ES-I3 (cell line): ENCODE data around the gene GADL1.

Experiments used
- H3K36me3 ChIP-seq: 2 replicates; pipeline ENCODE4 v1.6.1; 2013; ENCODE audit warnings: mild to moderate bottlenecking, low read length, control low read depth, moderate library complexity; ENCODE audit not compliant: insufficient read depth
- H3K4me1 ChIP-seq: 2 replicates; pipeline ENCODE4 v1.6.1; 2013; ENCODE audit warnings: mild to moderate bottlenecking, control low read depth, low read length; ENCODE audit not compliant: insufficient read depth
- H3K9ac ChIP-seq: 2 replicates; pipeline ENCODE4 v1.6.1; 2013; ENCODE audit warnings: low read depth, mild to moderate bottlenecking, low read length, moderate library complexity
- H3K9me3 ChIP-seq: 2 replicates; pipeline ENCODE4 v1.6.1; 2013; ENCODE audit warnings: mild to moderate bottlenecking, low read length, moderate library complexity; ENCODE audit not compliant: control insufficient read depth, insufficient read depth

Gene GADL1

DNA sequence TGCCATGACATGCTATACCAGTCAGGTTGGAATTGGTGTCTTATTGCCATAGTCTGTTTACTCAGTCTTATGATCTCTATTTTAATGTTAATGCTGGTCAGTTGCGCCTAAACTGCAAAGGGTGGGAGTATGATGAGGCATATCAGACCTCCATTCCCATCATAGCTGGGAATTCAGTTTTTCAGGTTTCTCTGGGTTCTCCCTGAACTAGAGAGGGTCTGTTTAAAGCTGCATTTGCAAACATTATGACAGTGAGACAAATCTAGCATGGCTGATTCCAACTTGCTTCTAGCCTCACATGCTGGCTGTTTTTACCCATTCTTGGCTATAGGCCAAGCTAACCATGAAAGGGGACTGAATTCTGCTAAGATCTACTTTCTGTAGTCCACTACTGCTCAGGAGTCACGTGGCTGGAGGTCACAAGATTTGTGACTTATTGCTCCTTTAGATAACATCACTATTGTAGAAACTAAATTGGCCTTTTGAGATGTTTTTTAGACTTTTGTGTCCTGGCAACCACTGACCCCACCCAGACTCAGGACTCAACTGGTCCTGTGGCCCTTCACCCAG lies 191.5 kb downstream of the GADL1 start:
- H3K9me3 ChIP-seq = peaks cover 30% of the 10 kb centered on the region
- no peaks in the 10 kb centered on the region for H3K4me1 ChIP-seq
- H3K36me3 ChIP-seq = no peaks in the 10 kb centered on the region; the same call in none of the 2 replicates
- no peak overlapping the region for H3K9ac ChIP-seq

DNA sequence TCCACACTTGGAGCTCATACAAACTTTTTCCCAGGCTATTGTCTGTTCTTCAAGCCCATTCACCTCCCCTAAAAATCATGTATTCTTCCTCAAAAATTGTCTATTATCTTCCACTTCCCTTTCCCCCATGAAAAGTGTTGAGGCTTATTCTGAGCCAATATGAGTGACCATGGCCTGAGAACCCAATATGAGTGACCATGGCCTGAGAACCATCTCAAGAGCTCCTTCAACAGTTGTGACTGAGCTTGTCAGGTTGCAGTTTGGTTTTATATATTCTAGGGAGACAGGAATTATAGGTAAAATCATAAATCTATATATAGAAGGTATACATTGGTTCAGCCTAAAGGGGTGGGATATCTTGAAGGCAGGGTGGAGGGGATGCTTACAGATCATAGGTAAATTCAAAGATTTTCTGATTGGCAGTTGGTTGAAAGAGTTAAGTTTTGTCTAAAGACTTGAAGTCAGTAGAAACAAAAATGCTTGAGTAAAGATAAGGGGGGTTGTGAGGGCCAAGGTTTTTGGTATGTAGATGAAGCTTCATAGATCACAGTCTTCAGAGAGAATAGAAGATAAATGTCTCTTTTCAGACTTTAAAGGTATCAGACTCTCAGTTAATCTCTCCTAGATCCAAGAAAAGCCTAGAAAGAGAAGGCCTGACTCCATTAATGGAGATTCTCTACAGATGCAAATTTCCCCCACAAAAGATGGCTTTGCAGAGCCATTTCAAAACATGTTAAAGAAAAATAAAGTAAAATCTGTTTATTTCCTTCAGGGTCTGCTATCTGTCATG lies 192.2 kb downstream of the GADL1 start:
- H3K9me3 ChIP-seq = peaks cover 30% of the 10 kb centered on the region
- H3K9ac ChIP-seq = no peak overlapping the region
- H3K36me3 ChIP-seq = no peaks in the 10 kb centered on the region; the same call in none of the 2 replicates
- no peaks in the 10 kb centered on the region for H3K4me1 ChIP-seq

DNA sequence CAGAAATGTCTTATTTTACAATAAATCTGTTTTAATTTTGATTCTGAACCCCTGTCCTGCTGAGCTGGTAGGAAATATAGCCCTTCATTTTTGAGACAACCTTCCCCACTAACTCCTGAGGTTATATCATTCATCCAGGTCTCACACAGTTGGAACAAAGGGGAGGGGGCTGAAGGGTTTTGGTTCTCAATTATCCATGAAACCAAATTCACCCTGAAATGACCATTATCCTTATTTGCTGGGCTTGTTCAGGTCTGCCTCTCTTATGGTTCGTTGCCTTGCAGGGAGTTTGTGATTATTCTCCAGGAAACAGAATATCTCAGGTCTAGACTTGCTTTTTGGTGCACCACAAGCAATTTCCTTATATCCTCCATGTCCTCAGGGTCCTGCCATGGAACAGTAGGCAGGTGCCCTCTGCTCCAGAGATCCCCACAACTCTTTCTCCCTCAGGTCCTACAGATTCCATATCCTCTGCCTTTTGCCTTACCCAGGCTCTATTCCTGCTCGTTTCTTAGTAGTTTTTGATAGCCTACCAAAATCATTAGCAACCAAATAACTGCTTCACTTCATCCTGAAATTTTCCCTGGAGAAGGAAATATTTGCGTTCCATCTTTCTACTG lies 193.6 kb downstream of the GADL1 start:
- Histone ChIP-seq H3K9ac (no peak overlapping the region), H3K9me3 (peaks cover 26% of the 10 kb centered on the region), H3K36me3 (no peaks in the 10 kb centered on the region; the same call in 1 of the 2 replicates), H3K4me1 (peaks cover 7% of the 10 kb centered on the region; the same call in 1 of the 2 replicates)

DNA sequence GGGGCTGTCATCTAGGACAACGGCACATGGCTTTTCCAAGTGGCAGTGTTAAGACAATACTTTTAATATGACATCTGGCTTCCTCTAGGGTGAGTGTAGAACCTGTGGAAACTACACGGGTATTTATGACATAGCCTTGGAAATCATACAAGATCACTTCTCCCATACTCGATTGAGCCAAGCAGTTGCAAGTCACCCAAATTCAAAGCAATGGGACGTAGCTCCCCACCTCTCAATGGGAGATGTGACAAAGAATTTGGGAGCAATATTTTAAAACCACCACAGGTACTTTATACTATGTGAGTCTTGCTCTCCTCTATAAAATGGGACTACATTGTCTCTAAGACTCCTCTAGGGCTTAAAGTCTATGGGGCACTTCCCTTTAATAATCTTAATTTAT lies 194.5 kb downstream of the GADL1 start:
- Histone ChIP-seq H3K9me3 (peaks cover 25% of the 10 kb centered on the region), H3K4me1 (peaks cover 15% of the 10 kb centered on the region), H3K36me3 (no peaks in the 10 kb centered on the region; the same call in 1 of the 2 replicates), H3K9ac (no peak overlapping the region)

DNA sequence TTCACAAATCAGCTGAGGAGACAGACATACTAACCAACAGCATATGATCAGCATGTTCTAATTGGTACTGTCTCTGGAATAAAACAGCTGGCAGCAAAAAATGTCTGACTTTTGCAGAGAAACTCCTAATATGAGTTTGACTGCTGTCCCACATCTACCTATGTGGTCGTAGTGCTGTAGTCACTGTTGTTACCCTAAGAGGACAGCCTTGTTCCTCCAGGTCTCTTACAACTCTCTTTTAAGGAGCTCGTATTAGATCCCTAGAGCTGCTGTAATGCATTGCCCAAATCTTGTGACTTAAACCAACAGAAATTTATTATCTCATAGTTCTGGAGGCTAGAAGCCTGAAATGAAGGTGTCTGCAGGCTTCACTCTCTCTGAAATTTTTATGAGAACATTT lies 195.9 kb downstream of the GADL1 start:
- H3K9me3 ChIP-seq = peaks cover 23% of the 10 kb centered on the region
- no peak overlapping the region for H3K9ac ChIP-seq
- H3K4me1 ChIP-seq = peaks cover 18% of the 10 kb centered on the region
- no peaks in the 10 kb centered on the region; the same call in 1 of the 2 replicates for H3K36me3 ChIP-seq

DNA sequence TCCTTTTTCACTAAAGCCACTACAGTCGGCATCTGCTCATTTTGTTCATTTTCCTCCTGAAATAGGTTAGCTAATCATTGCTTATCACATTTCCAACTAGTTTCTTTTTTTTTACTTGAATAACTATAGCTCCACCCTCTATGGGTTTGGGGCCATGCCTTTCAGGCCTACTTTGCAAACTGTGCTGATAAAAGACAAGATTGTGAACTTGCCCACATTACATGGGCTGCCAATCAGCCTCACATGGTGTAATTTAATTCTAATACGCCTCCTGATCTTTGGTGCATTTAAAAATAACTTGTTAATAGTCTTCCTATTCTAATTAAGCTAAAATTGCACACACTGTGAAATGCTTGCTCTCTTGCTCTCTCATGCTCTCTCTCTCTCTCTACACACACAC lies 197.6 kb downstream of the GADL1 start:
- peaks cover 26% of the 10 kb centered on the region for H3K4me1 ChIP-seq
- peaks cover 10% of the 10 kb centered on the region for H3K9me3 ChIP-seq
- H3K9ac ChIP-seq = no peak overlapping the region
- peaks cover 4% of the 10 kb centered on the region for H3K36me3 ChIP-seq

DNA sequence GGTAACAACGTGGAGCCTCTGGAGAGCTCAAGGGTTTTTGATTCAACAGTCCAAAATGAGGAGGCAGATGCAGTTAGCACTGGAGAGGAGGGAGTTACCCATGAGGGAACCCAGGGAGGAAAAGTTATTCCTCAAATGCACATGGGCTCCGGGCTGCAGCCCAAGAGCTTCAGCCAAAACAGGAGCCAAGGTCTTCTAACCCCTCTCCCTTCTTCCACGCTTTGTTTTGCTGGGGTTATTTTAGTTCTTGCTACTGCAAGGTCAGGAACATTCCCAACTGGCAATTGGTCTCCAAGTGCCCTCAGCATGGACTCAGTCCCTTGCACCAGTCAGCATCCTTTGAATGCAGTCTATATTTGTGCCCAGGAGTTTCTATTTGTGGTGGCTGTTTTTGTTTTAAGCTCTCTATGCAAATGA lies 198.1 kb downstream of the GADL1 start:
- Histone ChIP-seq H3K36me3 (peaks cover 4% of the 10 kb centered on the region), H3K9me3 (peaks cover 7% of the 10 kb centered on the region), H3K9ac (no peak overlapping the region), H3K4me1 (peaks cover 26% of the 10 kb centered on the region)

DNA sequence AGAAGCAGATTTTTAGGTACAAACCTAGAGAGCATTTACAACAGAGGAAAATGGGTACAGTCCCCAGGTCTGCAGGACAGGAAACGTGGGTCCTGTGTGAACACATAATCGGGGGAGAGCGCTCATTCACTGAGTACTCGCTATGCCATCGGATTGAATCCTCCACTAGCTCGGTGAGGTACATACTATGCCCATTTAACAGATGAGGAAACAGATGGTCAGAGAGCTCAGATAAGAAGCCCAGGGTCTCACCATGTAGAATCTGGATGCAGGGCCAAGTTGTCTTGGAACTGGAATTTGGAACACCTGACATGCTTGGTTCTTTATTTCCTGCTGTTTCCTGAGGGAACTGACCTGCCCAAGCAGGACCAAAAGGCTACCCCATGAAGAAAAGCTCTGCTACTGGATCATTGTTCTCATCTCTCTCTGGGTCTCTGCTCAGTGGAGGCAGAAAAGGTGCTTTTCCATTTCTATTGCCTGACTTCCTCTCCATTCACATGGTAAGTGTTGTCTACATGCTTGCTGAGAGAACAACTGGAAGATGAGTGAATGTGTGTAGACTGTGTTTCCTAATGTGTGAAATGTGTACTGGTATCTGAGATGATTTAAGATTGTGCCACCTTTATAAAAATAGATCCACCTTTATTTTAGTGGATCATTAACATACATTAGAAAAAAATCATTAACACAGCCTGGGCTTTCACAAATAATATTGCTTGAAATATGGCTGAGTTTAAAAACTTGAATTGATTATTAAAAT lies 199.0 kb downstream of the GADL1 start:
- Histone ChIP-seq H3K36me3 (peaks cover 6% of the 10 kb centered on the region), H3K4me1 (peaks cover 26% of the 10 kb centered on the region), H3K9ac (no peak overlapping the region), H3K9me3 (peaks cover 2% of the 10 kb centered on the region; the same call in 1 of the 2 replicates)

DNA sequence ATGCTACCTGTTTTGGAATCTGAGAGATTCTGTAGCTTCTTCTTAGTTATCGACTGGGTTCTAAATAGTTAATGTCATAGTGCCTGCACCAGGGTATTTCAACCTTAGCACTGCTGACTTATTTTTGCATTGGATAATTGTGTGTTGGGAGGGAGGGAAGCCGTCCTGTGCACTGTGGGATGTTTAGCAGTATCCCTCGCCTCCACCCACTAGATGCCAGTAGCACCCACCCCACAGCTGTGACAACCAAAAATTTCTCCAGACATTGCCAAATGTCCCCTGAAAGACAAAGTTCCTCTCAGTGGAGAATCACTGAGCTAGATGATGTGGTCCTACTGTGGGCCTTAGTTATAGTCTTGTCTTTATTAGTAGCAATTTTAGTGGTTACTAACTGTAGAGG lies 199.8 kb downstream of the GADL1 start:
- Histone ChIP-seq H3K9me3 (no peaks in the 10 kb centered on the region), H3K9ac (no peak overlapping the region), H3K36me3 (peaks cover 11% of the 10 kb centered on the region), H3K4me1 (peaks cover 26% of the 10 kb centered on the region)

DNA sequence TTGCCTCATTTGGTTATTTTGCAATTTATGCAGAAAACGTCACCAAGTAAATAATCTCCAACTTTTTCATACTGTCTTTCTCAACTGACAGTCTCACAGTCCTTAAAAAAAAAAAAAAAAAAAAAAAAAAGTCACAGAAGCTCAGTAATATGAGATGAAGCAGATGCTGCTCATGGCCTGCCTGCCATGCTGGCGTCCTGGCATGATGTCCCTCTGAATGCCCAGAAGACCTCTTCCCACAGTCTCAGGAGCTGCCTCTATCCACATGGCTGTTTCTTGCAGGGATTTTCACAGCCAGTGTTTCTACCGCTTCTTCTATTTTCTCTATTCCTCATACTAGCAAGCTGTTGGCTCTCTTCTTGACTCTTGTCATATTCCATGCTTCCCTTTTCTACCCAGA lies 200.3 kb downstream of the GADL1 start:
- peaks cover 11% of the 10 kb centered on the region for H3K36me3 ChIP-seq
- H3K4me1 ChIP-seq = peaks cover 26% of the 10 kb centered on the region
- H3K9ac ChIP-seq = no peak overlapping the region
- H3K9me3 ChIP-seq = no peaks in the 10 kb centered on the region

DNA sequence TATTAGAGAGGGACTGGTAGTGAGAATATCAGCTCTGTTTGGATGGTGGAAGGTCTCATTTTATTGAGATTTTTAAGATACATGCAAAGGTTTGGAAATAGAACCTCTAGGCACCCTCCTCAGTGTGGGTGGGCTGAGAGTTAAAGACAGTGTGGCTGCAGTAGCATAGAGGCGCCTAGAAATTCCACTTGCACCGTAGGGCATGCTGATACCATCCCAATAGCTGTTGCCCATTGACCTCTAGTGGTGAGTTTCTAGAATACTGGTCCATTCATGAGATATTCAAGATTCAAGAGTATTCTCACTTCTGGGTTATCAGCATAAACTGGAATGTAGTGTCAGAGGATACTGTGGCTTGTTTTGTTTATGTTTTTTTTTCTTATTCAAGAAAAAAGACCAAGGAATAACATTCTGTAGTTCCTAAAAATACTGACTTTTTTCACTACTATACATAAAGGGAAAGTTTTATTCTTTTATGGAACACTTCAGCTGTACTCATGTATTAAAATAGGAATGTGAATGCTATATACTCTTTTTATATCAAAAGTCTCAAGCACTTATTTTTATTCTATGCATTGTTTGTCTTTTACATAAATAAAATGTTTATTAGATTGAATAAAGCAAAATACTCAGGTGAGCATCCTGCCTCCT lies 200.9 kb downstream of the GADL1 start:
- Histone ChIP-seq H3K9ac (no peak overlapping the region), H3K36me3 (peaks cover 16% of the 10 kb centered on the region)

DNA sequence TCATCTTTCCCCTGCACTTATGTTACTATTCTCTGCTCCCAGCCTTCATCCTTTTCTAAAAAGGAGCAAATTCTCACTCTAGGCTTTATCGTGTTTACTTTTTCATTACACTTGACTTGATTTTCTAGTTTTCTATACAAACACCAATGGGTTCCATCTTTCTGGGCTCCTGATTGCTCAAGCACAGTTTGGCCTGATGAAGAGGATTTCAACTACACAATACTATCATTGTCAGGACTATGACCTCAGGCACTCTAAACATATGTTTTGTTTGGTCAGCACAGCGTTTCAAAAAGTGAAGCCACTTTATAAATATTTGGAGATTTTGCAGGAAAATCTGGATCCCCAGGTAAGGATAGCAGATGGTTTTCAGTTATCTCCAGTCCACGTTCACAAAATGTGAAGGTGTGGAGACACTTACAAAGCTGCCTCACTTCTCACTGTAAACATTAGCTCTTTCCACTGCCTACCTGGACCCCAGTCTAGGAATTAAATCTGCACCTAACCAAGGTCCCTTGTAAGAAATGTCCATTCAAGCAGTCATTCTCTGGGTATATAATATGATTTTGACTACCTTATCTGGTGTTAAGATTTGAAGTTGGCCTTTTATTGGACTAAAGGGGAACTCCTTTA lies 201.8 kb downstream of the GADL1 start:
- H3K9me3 ChIP-seq = no peaks in the 10 kb centered on the region
- H3K4me1 ChIP-seq = peaks cover 26% of the 10 kb centered on the region
- peaks cover 16% of the 10 kb centered on the region for H3K36me3 ChIP-seq
- no peak overlapping the region for H3K9ac ChIP-seq

More for the DNA sequence above, 200.9 kb downstream of the GADL1 start:
- H3K9me3 ChIP-seq = no peaks in the 10 kb centered on the region
- H3K4me1 ChIP-seq = peaks cover 26% of the 10 kb centered on the region

DNA sequence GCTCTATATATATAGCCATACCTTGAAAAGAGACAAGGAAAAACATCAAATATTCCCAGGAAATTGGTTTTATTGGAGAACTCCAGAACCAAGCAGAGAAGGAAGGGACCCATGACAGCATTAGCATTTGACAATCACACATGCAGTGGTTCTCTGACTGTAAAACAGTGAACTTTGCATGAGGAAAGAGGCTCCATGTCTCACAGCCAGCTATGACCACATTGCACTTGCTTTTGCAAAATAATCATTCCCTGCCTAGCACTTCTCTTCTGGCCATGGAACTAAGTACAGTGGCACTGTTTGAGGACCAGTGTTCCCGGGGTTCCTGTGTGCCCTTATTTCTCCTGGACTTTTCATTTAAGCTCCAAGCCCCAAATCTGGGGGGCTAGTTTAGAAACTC lies 202.5 kb downstream of the GADL1 start:
- H3K9me3 ChIP-seq = no peaks in the 10 kb centered on the region
- no peak overlapping the region for H3K9ac ChIP-seq
- H3K36me3 ChIP-seq = peaks cover 16% of the 10 kb centered on the region
- peaks cover 26% of the 10 kb centered on the region for H3K4me1 ChIP-seq
